CD4-positive, alpha-beta T cell treated with Interferon alpha-2 for 1 hour (primary cell): ENCODE data around the gene RNASEL.
"Not testable (repeated sequence)": the region's sequence is repeated elsewhere in the genome, so short reads cannot be mapped to it uniquely, and the experiment has no call there.

Source experiments
- DNase-seq, 2 donors: peaks; one replicate each; pipeline ENCODE4 v3.0.0-alpha.2; 2020 to 2022

Gene RNASEL

GRCh38 chr1:182560392-182560984 is 28.6 kb downstream of the RNASEL start:
- no peak for DNase-seq

DNA sequence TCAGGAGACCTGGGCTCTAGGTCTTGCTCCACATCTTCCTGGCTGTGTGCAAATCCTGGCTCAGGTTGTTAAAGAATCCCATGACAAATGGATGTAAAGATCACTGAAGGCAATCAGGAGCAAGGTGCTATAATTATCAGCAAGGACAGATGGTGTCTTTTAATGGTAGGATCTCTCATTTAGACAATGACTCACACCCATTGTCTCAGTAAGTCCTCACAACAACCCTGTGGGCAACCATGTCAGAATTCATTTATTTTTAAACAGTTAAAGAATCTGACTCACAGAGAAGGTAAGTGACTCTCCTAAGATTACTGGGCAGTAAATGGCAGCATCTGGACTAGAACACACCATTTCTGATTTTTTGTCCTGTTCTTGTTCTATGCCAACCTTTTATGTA is 32.8 kb downstream of the RNASEL start:
- no peak for DNase-seq

GRCh38 chr1:182555493-182555892 is 33.6 kb downstream of the RNASEL start:
- DNase-seq, result no peak

- DNase-seq, result no peak
These were observed 36.5 kb downstream of the RNASEL start for GRCh38 chr1:182552527-182552926.

- DNase-seq, result no peak
These were observed 39.2 kb downstream of the RNASEL start for GRCh38 chr1:182549811-182550210.

DNA sequence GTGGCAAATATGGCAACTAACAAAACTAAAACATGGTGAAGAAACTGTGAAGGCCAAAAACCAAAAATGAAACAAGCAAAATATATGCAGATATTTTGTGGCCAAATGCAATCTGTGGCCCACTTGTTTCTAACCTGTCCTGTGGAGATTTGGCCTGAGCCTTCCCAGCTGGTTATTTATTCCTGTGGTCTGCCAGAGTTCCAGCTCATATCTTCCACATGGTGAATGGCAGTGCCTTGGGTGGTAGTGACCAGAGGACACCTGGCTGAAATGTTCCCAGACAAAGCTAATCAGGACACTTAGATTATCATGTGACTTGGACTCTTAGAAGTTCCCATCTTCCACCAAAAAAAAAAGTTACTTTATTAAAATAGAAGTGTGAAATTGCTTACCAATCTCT is 39.7 kb downstream of the RNASEL start:
- no peak for DNase-seq

GRCh38 chr1:182533896-182534295 is 55.2 kb downstream of the RNASEL start:
- no peak for DNase-seq

DNA sequence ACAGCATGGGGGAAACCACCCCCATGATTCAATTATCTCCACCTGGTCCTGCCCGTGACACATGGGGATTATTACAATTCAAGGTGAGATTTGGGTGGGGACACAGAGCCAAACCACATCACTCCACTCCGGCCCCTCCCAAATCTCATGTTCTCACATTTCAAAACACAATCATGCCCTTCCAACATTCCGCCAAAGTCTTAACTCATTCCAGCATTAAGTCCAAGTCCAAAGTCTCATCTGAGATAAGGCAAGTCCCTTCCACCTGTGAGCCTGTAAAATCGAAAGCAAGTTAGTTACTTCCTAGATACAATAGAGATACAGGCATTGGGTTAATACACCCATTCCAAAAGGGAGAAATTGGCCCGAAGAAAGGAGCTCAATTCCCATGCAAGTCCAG is 60.9 kb downstream of the RNASEL start:
- not testable (repeated sequence) for DNase-seq

- DNase-seq, result no peak
These were observed 61.4 kb downstream of the RNASEL start for GRCh38 chr1:182527680-182528079.

DNA sequence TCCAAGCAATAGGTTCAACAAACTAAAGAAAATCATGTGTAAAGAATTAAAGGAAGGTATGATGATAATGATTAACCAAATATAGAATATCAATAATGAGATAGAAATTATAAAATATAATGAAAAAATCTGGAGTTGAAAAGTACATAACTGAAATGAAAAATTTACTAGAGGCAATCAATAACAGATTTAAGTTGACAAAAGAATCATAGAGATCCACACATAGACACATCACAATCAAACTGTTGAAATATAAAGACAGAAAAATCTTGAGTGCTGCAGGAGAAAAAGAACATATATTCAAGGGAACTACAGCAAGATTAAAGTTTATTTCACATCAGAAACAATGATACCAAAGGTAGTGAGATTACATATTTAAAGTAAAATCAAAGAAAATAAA is 63.7 kb downstream of the RNASEL start:
- DNase-seq, result no peak
